HG02759 (cell line): ENCODE results near the gene ID1.
A peak's percentile ranks its signal among the peaks of the same experiment; 100 is the strongest.
"Not testable (repeated sequence)": the region's sequence is repeated elsewhere in the genome, so short reads cannot be mapped to it uniquely, and the experiment has no call there.

Experiments
- ATAC-seq: cut with Tn5 transposase; IDR thresholded peaks from one replicate; pipeline ENCODE4 v1.9.1; 2021; ENCODE audit warnings: mild to moderate bottlenecking, moderate library complexity; ENCODE audit not compliant: unreplicated experiment

The ID1 gene

GRCh38 chr20:31596831-31597480 lies 8.1 kb upstream of the ID1 start:
- ATAC-seq: no peak

GRCh38 chr20:31597481-31597855 lies 7.6 kb upstream of the ID1 start:
- no peak for ATAC-seq

GRCh38 chr20:31602431-31602778 lies 2.7 kb upstream of the ID1 start:
- no peak for ATAC-seq

GRCh38 chr20:31602779-31603441 lies 2.2 kb upstream of the ID1 start:
- ATAC-seq: peak; percentile 70

GRCh38 chr20:31603822-31604566 lies 1.1 kb upstream of the ID1 start:
- ATAC-seq: peak; percentile 50

GRCh38 chr20:31604567-31605030 lies 490 bp upstream of the ID1 start:
- no peak for ATAC-seq

- no peak for ATAC-seq
These were observed 1.1 kb downstream of the ID1 start for GRCh38 chr20:31605902-31606803.

- no peak for ATAC-seq
These were observed 1.9 kb downstream of the ID1 start for GRCh38 chr20:31606804-31607639.

- no peak for ATAC-seq
These were observed 2.7 kb downstream of the ID1 start for GRCh38 chr20:31607640-31608250.

- no peak for ATAC-seq
These were observed 3.3 kb downstream of the ID1 start for GRCh38 chr20:31608251-31608945.

GRCh38 chr20:31612271-31612640 lies 7.2 kb downstream of the ID1 start:
- not testable (repeated sequence) for ATAC-seq

- ATAC-seq: no peak
These were observed 10.3 kb downstream of the ID1 start for GRCh38 chr20:31615416-31615815.

GRCh38 chr20:31617432-31618104 lies 12.5 kb downstream of the ID1 start:
- no peak for ATAC-seq

- no peak for ATAC-seq
These were observed 15.2 kb downstream of the ID1 start for GRCh38 chr20:31620246-31620645.

GRCh38 chr20:31623123-31623505 lies 18.0 kb downstream of the ID1 start:
- ATAC-seq: not testable (repeated sequence)

- ATAC-seq: not testable (repeated sequence)
These were observed 21.4 kb downstream of the ID1 start for GRCh38 chr20:31626534-31626933.

- not testable (repeated sequence) for ATAC-seq
These were observed 23.0 kb downstream of the ID1 start for GRCh38 chr20:31628057-31628456.

- ATAC-seq: no peak
These were observed 25.2 kb downstream of the ID1 start for GRCh38 chr20:31630187-31630790.
